HepG2 (cell line): ENCODE results near the gene BTG2. TPM values are rescaled to one million over a fixed set of nuclear protein-coding genes. Genes with fewer than 3 reads are reported as not detected.

ENCODE experiments used
- ATAC-seq: fragments of 200-7000 bp; cut with Tn5 transposase; 3 replicates; pipeline ENCODE4 v1.9.1; 2020; ENCODE audit warnings: mild to moderate bottlenecking, moderate library complexity
- BruUV-seq: library from RNA; stranded (reverse); fragments of 400-500 nt; replicated peaks from 2 replicates; lab custom pipeline; 2021; lab: Mats Ljungman, UMichigan
- CTCF ChIA-PET: fragments of 300-600 bp; formaldehyde crosslinking; extraction: SDS; loops from one replicate; lab custom pipeline; 2021; ENCODE audit warnings: low total read pairs, inconsistent platforms, low intra/inter-chr PET ratio; lab: Yijun Ruan, JAX
- POLR2A ChIA-PET: fragments of 350-600 bp; sonication (Branson Sonifier 250); formaldehyde crosslinking; loops from one replicate; lab custom pipeline; 2020; ENCODE audit warnings: antibody characterized with exemption, inconsistent platforms; lab: Yijun Ruan, JAX
- DNase-seq: peaks from one replicate; pipeline ENCODE4 v3.0.0-alpha.2; 2015; ENCODE audit warnings: low spot score
- FAIRE-seq: peaks from 3 replicates; lab custom pipeline; 2011; peaks lifted over from hg19 to GRCh38; lab: Jason Lieb, UNC
- H2AFZ ChIP-seq: one replicate; pipeline ENCODE4 v1.6.1; 2011; ENCODE audit warnings: low read length, inconsistent platforms
- H3K27ac ChIP-seq: fragments of 300-600 bp; 3 replicates; pipeline ENCODE4 v1.8.0; 2011; ENCODE audit warnings: mixed run types, mild to moderate bottlenecking, mixed read lengths, low read length, inconsistent platforms; ENCODE audit not compliant: insufficient read depth; ENCODE audit errors: extremely low read length
- H3K27me3 ChIP-seq, 2 experiments: fragments of 200-600 bp in 1 of 2; 2 replicates in 1 of 2; 3 replicates in 1 of 2; pipeline versions ENCODE4 v1.6.0 to v1.8.0; 2011; ENCODE audit warnings: low read length in 2 of 2, mild to moderate bottlenecking in 2 of 2, moderate library complexity in 2 of 2, inconsistent platforms in 1 of 2; ENCODE audit not compliant: insufficient read depth in 2 of 2, control insufficient read depth in 1 of 2
- H3K36me3 ChIP-seq, 2 experiments: fragments of 200-600 bp in 1 of 2; replicated peaks in 1 of 2; 2 replicates in 1 of 2; 3 replicates in 1 of 2; pipeline versions ENCODE4 v1.5.1 to v1.8.0; 2011; ENCODE audit warnings: low read length in 2 of 2, inconsistent platforms in 1 of 2; ENCODE audit not compliant: insufficient read depth in 2 of 2, control insufficient read depth in 1 of 2
- H3K4me1 ChIP-seq: 2 replicates; pipeline ENCODE4 v1.5.1; 2012; ENCODE audit warnings: low read length, inconsistent platforms; ENCODE audit not compliant: insufficient read depth
- H3K4me2 ChIP-seq: 2 replicates; pipeline ENCODE4 v1.6.0; 2011; ENCODE audit warnings: low read depth, low read length, inconsistent platforms
- H3K4me3 ChIP-seq, 3 experiments: fragments of 200-600 bp in 1 of 3; sonication (generic), shearing (Covaris generic) in 1 of 3; replicated peaks in 1 of 3; 2 replicates each; pipeline ENCODE4 v1.5.1; 2011 to 2016; ENCODE audit warnings: low read length in 3 of 3, inconsistent platforms in 2 of 3, low read depth in 2 of 3, mild to moderate bottlenecking in 2 of 3, control low read depth in 1 of 3, mixed read lengths in 1 of 3; ENCODE audit not compliant: insufficient read depth in 1 of 3
- H3K79me2 ChIP-seq: one replicate; pipeline ENCODE4 v1.6.1; 2011; ENCODE audit warnings: low read length, inconsistent platforms; ENCODE audit not compliant: insufficient read depth
- H3K9ac ChIP-seq: 2 replicates; pipeline ENCODE4 v1.6.0; 2011; ENCODE audit warnings: mild to moderate bottlenecking, low read depth, low read length, inconsistent platforms; ENCODE audit not compliant: insufficient read depth
- H3K9me3 ChIP-seq: 2 replicates; pipeline ENCODE4 v1.5.1; 2012; ENCODE audit warnings: mild to moderate bottlenecking, low read length
- H4K20me1 ChIP-seq: 2 replicates; pipeline ENCODE4 v1.6.0; 2011; ENCODE audit warnings: inconsistent platforms, mild to moderate bottlenecking, low read length, moderate library complexity; ENCODE audit not compliant: insufficient read depth
- HCFC1 ChIP-seq: fragments of 150-350 bp; IDR thresholded peaks from 2 replicates; pipeline ENCODE4 v1.6.1; 2014; ENCODE audit warnings: low read depth, low read length
- THAP11 ChIP-seq: IDR thresholded peaks from 2 replicates; pipeline ENCODE4 v1.6.1; 2016; ENCODE audit warnings: missing biosample characterization, missing genetic modification reagents
- USF2 ChIP-seq, 2 experiments: sonication (generic) in 1 of 2; formaldehyde crosslinking in 1 of 2; IDR thresholded peaks; 2 replicates each; pipeline versions ENCODE4 v1.5.1 to v1.6.1; 2011 to 2020; ENCODE audit warnings: borderline replicate concordance in 1 of 2, low read depth in 1 of 2, low read length in 1 of 2, mild to moderate bottlenecking in 1 of 2, missing genetic modification reagents in 1 of 2, moderate library complexity in 1 of 2
- YY1 ChIP-seq: IDR thresholded peaks from 2 replicates; pipeline ENCODE4 v1.6.1; 2011; ENCODE audit warnings: low read length, low read depth, moderate library complexity, mild to moderate bottlenecking; ENCODE audit not compliant: insufficient read depth, insufficient replicate concordance
- ZNF143 ChIP-seq: sonication (generic); formaldehyde crosslinking; IDR thresholded peaks from 2 replicates; pipeline ENCODE4 v1.4.0; 2020; ENCODE audit warnings: missing genetic modification reagents
- ZNF501 ChIP-seq: sonication (generic); formaldehyde crosslinking; IDR thresholded peaks from 2 replicates; pipeline ENCODE4 v1.5.1; 2020; ENCODE audit warnings: mild to moderate bottlenecking, moderate library complexity, missing genetic modification reagents
- WGBS: methylation state at CpG from one replicate; pipeline ENCODE4 v1.1.6; 2017; ENCODE audit warnings: low lambda C conversion rate; 5-methylcytosine and 5-hydroxymethylcytosine counted together
- in situ Hi-C: cut with HindIII; loops from 2 replicates; pipeline ENCODE4 v1.10.0; 2017; ENCODE audit warnings: low pct_unique_long_range_greater_than_20kb; ENCODE audit not compliant: extremely low pct_ligation_motif_present
- intact Hi-C: fragments of 100-400 bp; cut with micrococcal nuclease; formaldehyde crosslinking; loops from one replicate; pipeline ENCODE4 v1.10.0; 2022; ENCODE audit not compliant: unreplicated experiment
- polyA plus RNA-seq, 8 experiments: library from polyadenylated mRNA; depleted of rRNA in 3 of 8; stranded (reverse) in 7 of 8; unstranded in 1 of 8; fragments of >200 nt; fragmentation: Illumina TruSeq in 4 of 8; extraction: Trizol in 4 of 8; gene quantifications; 2 replicates each; pipeline versions ENCODE4 v1.2.1 to v1.2.3, GENCODE V29; 2011 to 2016; ENCODE audit warnings: low read depth in 4 of 8, missing spikeins in 1 of 8, mixed read lengths in 1 of 8; ENCODE audit not compliant: insufficient read depth in 1 of 8
- total RNA-seq, 5 experiments: library from RNA; depleted of rRNA; stranded (reverse); fragments of >200 nt; fragmentation: Illumina TruSeq; extraction: Trizol; gene quantifications; 2 replicates each; pipeline ENCODE4 v1.2.3, GENCODE V29; 2016; ENCODE audit warnings: low read depth in 1 of 5

BTG2 gene
- total and polyA plus RNA-seq, 2 of the 13 experiments (the other 11 are each of a cell fraction or from before 2014, with no cell fraction given) = 13.6 to 18.3 TPM

GRCh38 chr1:203271018-203271743, 34.1 kb upstream of the BTG2 start:
- no peak for DNase-seq
- in situ Hi-C loops = loop anchor here (5.0 to 10.0 kb wide), 4 partner anchors 49 to 234 kb away; no protein-coding TSS in a partner anchor
- peak; percentile 12; the same call in 1 of the 2 replicates for TF ChIP-seq USF2 (IDR thresholded peaks at IDR 0.05; ENCODE audit: low read depth, low read length)
- TF ChIP-seq USF2 (CRISPR knock-in tag; IDR thresholded peaks at IDR 0.05; ENCODE audit: borderline replicate concordance) = peak; percentile 41; the same call in 1 of the 2 replicates
- TF ChIP-seq ZNF143 (CRISPR knock-in tag) = peak; percentile 83
- peak; percentile 26; the same call in 1 of the 2 replicates for TF ChIP-seq HCFC1
- no peak for TF ChIP-seq ZNF501 (CRISPR knock-in tag)
- peak; percentile 54 for TF ChIP-seq YY1
- peak; percentile 89 for TF ChIP-seq THAP11 (CRISPR knock-in tag)
- TF ChIP-seq, all 625 proteins: peak for 5
- no peak overlapping the region for H2AFZ ChIP-seq
- ChIA-PET POLR2A (no interaction called here), CTCF (interaction anchor here (0.9 kb wide), 1 partner anchor 69 kb away, joined by 4 read pairs; no protein-coding TSS in a partner anchor)
- H3K9me3 ChIP-seq = no peaks in the 10 kb centered on the region
- H3K27me3 ChIP-seq = peaks cover 1 to 17% of the 10 kb centered on the region in 2 experiments; a peak in 3 of 5 replicates
- 0 out of 2 replicates have a peak, but pooled peaks cover 2% of the 10 kb centered on the region for H4K20me1 ChIP-seq
- 13% methylated on average over 8 of the region's 8 CpGs for WGBS
- no peak overlapping the region for H3K27ac ChIP-seq
- no peak overlapping the region for H3K9ac ChIP-seq
- peaks cover 13% of the 10 kb centered on the region; the same call in 1 of the 2 replicates for H3K4me1 ChIP-seq
- no peak overlapping the region for H3K4me3 ChIP-seq
- intact Hi-C loops = loop anchor here (5.0 kb wide), 1 partner anchor 216 kb away; no protein-coding TSS in a partner anchor
- no peaks in the 10 kb centered on the region for H3K36me3 ChIP-seq
- peak overlapping the region; percentile 7; the same call in 1 of the 2 replicates for H3K4me2 ChIP-seq
- ATAC-seq = no peak
- FAIRE-seq = no peak
- H3K79me2 ChIP-seq = no peaks in the 10 kb centered on the region
- BruUV-seq = no TSS peak
